ENCODE data around the gene ETFRF1.

ETFRF1 gene

DNA sequence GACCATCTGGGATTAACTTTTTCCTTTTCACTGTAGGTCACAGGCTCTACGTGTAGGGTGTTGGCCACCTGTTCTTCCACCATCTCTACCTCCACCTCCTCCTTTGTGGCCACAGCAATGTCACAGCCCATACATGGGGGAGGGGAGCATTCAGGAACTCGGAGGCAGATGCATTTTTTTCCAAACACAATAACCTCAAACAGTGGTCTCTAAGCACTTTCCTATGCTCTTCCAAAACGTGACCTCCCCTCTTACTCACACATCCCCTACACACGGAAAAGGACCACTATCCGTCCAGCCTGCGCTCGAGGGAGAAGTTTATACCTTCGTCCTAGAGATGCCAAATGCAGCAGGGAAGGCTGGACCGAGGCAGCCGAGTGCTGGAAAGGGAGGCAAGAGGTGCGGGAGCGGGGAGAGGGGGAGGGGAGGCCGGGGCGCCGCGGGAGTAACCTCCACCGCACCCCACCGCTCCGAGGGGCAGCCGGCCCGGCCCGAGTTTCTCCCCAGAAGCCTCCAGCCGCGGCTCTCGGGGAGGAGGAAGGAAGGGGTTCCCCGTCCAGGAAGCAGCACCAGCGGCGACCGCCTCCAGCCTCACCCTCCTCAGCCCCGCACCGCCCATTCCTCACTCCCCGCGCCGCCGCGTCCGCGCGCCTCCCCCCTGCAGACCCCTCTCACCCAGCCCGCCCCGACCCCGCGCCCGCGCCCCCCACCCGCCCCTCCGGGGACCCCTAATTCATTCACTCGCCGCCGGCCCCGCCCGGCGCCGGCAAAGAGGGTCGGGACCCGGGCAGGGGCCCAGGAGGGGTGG is 55.1 kb downstream of the ETFRF1 start:
- Mint-ChIP-seq H3K4me3 (peak overlapping the region; percentile 87), H3K27ac (peak overlapping the region; percentile 79), H3K27me3 (no peaks in the 10 kb centered on the region), H3K36me3 (peaks cover 26% of the 10 kb centered on the region), H3K4me1 (peaks cover 51% of the 10 kb centered on the region), H3K9me3 (no peaks in the 10 kb centered on the region)
- peak; percentile 72 for ATAC-seq

DNA sequence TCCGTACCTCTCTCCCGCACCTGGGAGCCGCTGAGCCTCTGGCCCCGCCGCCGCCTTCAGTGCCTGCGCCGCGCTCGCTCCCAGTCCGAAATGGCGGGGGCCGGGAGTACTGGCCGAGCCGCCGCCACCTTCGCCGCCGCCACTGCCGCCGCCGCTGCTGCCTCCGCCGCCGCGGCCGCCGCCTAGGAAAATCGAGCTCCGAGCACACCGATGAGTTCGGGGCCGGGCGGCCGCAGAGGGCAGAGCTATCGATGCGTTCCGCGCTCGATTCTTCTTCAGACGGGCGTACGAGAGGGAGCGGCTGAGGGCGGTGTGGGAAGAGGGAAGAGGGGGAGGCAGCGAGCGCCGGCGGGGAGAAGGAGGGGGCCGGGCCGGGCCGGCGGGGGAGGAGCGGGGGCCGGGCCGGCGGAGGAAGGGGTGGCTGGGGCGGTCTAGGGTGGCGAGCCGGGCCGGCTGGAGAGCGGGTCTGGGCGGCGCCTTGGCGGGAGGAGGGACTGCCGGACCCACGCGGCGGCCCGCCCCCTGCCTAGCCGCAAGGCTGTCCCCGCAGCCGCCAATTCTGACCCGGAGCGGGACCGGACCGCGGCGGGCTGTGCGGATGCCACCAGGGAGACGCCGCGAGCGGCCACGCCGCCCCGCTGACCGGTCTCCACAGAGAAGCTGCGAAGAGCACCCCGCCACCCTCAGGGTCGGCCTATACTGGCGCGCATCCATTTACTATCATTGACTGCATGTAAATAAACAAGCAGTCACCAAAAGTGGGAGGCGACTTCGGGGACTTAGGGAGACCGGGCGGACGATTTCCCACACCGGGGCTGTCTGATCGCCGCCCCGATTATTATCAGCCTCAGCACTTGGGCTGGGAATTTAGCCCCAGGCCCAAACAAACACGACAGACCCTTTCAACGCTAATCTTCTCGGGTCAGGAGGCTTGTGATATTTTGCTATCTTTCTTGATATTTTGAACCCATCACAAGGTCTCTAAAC is 56.0 kb downstream of the ETFRF1 start, which contains the start of gene KRAS:
Gene KRAS, minus strand, starts transcription at position 186 of the 987 bp plus-strand sequence.
- Mint-ChIP-seq H3K4me1 (peaks cover 44% of the 10 kb centered on the region), H3K27ac (peak within 1 kb of the TSS; percentile 79), H3K36me3 (peaks cover 18% of the 10 kb centered on the region), H3K27me3 (no peaks in the 10 kb centered on the region), H3K4me3 (peak within 1 kb of the TSS; percentile 87), H3K9me3 (no peaks in the 10 kb centered on the region)
- ATAC-seq, result peak; percentile 90

DNA sequence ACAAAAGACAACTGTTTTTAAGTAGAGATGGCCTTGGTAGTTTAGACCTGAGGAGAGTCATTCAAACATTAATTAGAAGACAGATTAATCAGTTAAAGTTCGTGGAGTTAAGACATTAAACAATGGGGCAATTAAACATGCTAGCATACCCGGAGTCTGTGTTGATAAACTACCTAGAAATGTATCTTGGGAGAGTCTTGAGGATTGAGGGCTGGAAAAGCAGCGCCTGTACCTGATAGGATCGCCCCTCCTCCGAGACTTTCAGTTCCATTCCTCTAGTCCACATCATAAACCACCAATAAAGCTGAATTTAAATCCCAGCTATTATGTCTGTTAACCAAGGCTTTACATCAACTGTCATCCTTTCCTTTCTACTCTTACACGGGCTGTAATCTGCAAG is 56.7 kb downstream of the ETFRF1 start:
- Mint-ChIP-seq H3K27me3 (no peaks in the 10 kb centered on the region), H3K27ac (peak overlapping the region; percentile 79), H3K36me3 (peaks cover 13% of the 10 kb centered on the region), H3K9me3 (no peaks in the 10 kb centered on the region), H3K4me3 (peak overlapping the region; percentile 87), H3K4me1 (peaks cover 39% of the 10 kb centered on the region)
- no peak for ATAC-seq

DNA sequence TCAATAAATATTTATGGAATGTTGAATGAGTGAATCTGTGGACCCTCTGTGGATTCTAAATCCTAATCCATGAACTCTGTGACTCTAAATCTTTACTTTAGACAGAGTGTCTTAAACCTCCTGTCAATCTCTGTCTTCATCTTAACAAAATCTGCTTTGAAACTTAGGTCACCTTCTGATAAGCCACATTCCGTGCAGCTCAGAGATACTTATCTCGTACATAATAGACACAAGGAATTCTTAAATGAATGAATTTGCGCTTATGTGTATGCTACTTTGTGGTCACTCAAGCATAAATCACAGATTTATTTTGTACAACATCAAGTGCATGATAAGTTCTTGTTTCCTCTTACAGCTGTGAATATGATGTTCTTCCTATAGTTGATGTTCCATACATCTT is 57.9 kb downstream of the ETFRF1 start:
- Mint-ChIP-seq H3K27me3 (no peaks in the 10 kb centered on the region), H3K4me1 (peaks cover 33% of the 10 kb centered on the region), H3K36me3 (peaks cover 6% of the 10 kb centered on the region), H3K27ac (peak overlapping the region; percentile 79), H3K9me3 (no peaks in the 10 kb centered on the region), H3K4me3 (peak overlapping the region; percentile 41)
- no peak for ATAC-seq

DNA sequence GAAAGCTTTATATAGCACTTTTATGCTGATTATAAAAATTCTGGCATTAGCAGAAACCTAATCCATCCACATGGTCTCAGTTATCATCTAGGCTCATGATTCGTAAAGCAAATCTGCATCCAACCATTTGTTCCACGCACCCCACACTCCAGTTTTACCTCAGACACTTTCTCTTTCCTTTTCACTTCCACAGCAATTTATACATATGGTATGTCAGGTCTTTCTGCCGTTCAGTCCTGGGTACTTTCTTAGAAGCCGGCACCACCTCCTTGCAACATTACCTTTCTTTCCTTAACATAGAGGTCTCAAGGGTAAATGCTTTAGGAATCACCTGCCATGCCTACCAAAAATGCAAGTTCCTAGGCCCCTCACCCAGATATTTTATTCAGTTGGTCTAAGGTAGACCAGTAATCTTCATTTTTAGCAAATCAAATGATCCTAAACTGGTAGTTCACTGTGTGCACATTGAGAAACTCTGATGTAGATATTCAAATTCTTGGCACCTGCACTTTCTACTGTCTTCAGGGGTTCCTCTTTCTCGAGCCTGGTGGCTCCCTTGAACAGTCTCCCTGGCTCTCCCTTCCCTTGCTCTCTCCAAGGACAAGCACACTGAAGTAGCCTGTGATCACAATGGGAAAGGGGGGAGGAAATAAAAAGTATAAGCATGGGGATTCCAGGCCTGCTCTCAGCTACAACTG is 58.5 kb downstream of the ETFRF1 start:
- Mint-ChIP-seq H3K4me3 (peak overlapping the region; percentile 41), H3K4me1 (peaks cover 29% of the 10 kb centered on the region), H3K36me3 (peaks cover under 1% of the 10 kb centered on the region), H3K27me3 (no peaks in the 10 kb centered on the region), H3K27ac (peak overlapping the region; percentile 79), H3K9me3 (no peaks in the 10 kb centered on the region)
- ATAC-seq, result no peak

DNA sequence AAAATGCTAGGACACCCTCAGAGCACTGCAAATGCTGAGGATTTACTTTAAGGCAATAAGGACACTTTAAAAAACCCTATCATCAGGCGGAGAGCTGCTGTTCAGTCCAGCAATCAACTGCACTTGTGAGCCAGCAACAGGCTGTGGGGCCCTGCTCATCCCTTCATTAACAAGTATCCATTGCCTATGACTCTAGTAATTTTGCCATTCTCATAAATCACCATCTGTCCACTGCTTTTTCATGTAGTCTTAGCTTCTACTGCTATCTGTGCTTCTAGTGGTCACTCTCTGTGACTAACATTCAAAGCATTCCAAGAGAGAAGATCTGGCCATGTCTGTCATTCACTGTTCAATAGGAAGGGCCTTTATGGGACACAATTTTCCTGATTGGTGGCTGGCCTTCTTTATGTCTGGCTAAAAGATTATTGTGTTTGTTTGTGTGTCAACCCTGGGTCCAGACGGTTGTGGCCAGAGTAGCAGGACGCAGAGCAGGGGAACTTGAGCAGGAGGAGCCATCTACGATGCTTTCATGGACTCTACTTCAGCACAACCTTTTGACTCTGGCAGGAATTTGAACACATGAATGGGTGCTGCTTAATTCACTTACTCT is 59.3 kb downstream of the ETFRF1 start:
- no peak overlapping the region for H3K4me3 Mint-ChIP-seq
- H3K27ac Mint-ChIP-seq, result peak overlapping the region; percentile 79

More for the DNA sequence above, 59.3 kb downstream of the ETFRF1 start:
- Mint-ChIP-seq H3K4me1 (peaks cover 24% of the 10 kb centered on the region), H3K9me3 (no peaks in the 10 kb centered on the region), H3K27me3 (no peaks in the 10 kb centered on the region), H3K36me3 (no peaks in the 10 kb centered on the region)
- ATAC-seq, result no peak

Measured in stimulated activated memory B cell treated with anti-CD40 and anti-IgM and Interleukin-4, amounts not matched to agents 10 μg/mL and 1 μg/mL and 100 μg/mL, for 72 hours (primary cell).